DMS 273 (cell line): ENCODE measurements around the gene COX19.
A peak's percentile ranks its signal among the peaks of the same experiment; 100 is the strongest.

Experiments
- DNase-seq: peaks from one replicate; lab custom pipeline; 2025; ENCODE audit not compliant: unreplicated experiment; lab: John Stamatoyannopoulos, UW

Gene COX19

DNA sequence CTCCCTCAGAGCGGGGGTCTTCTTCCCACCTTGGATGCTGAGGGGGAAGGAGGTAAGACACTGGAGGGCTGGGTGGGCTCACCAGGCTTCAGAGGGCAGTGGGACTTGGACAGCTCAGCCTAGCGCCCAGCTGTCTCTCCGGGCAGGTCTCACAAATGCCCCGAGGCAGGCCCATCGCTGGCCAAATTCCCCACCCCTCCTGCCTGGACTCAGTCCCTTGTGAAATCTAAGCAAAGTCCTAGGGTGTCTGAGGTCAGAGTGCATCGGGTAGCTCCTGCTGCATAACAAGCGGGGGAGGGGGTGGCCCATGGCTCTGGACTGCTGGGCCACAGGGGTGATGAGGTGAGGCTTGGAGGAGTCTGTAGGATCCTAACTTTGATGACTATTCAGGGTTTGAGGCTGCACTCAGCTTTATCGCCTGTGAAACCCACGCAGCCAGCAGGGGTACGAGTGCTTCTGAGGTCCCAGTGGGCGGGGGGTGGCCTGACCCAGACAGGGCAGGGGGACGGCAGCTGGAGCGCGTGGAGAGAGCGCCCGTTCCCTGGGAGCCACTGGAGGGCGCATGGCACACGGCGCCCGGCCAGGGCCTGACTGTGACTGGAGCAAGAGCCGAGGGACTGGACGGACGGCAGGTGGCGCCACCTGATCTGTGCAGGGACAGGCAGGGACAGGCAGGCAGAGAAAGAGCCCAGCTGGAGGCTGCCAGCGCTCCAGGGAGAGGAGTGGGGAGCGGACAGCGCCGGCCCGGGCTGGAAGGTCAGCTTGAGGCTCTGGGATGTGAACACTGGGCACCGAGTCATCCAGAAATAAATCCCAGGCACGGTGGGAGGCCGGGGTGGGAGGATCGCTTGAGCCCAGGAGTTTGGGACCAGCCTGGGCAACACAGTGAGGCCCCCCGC, 17.6 kb upstream of the COX19 start:
- peak; percentile 99 for DNase-seq

DNA sequence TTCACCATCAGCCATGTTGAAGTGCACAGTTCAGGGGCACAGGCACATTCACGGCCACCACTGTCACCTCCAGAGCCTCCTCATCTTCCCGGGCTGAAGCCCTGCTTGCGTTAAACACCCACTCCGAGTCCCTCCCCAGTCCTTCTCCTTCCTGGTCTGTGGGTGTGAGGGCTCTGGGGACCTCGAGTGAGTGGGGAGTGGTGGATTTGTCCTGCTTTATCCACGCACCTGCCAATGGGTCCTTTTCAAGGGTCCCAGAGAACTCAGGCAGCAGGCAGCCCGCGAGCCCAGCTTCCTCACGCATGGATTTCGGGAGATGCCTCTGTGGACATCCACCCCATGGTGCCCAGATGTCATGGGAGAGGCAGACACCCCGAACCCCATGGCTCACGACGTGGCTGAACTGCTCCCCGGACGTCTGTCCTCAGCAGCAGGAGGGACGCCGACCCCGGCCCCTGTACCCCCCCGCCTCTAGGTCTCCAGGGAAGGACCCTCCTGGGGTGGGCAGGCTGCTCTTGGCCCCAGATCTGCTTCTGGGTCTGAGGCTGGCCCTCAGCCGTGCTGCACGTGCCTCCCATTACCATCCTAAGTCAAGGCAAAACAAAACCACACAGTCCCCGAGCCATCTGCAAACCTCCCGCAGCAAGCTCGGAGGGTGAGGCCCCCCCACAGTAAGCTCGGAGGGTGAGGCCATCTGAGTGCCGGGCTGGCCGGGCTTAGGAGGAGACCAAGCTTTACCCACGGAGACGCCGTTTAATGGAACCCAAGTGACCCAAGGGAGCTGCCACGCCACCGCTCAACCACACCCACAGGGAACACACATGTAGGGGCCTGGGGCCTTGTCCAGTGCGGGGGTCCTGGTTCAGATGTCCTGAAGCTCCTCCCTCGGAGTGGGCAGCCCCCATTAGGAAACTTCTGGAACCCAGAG, 16.6 kb upstream of the COX19 start:
- DNase-seq, result peak; percentile 60

DNA sequence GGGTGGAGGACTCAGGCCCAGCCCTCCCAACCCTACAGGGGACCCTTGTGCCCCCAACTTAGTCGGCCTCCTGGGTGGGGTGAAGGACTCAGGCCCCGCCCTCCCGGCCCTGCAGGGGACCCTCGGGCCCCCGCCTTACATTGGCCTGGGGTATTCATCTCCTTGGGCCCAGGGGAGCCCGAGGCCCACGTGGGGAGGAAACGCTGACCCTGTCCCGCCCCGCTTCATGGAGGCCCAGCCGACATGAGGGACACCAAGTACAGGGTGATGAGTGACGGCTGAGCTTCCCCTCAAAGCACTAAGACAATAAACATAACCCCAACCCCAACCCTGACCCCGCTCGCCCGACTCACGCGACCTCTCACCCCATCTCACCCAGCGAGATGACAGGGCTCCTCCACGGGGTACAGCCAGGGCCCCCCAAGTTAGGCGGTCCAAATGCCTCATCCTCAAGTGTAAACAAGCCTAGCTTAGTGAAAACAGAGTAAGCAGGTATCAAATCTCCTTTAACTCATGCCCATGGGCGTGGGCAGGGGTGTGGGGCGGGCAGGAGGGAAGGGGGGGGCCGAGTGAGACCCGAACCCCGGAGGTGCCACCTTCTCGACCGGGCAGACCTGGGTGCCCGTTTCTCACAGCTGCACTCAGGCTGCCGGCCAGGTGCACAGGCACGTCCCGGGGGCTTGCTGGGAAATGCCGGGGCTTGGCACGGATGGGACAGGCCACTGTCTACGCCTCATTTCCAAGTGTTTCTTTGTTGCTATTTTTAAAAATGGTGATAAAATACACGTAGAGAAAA, 15.8 kb upstream of the COX19 start:
- no peak for DNase-seq

DNA sequence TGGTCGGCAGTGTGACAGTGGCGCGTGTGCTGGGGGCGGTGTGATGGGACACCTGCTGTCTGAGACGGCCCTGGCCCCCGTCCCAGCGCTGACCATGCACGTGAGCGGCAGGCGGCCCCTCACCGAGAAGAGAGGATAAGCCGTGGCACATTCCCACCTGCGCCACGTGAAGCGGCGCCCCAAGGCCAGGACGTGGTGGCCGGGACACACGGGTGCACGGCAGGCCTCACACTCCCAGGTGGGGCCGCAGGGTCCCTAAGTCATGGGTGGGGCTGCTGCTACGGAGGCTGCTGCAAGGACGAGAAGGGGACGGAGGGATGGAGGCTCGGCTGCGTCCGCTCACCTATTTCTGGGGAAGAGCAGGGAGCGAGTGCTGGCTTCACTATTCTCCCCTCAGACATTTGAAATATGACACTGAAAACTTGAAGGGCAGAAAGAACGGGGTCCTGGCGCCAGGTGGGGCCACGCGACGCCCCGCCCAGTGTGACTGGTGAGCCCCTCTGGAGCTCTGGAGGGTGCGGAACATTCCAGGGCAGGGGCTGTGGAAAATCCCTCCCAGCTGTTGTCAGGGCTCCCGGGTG, 15.1 kb upstream of the COX19 start:
- DNase-seq, result no peak

DNA sequence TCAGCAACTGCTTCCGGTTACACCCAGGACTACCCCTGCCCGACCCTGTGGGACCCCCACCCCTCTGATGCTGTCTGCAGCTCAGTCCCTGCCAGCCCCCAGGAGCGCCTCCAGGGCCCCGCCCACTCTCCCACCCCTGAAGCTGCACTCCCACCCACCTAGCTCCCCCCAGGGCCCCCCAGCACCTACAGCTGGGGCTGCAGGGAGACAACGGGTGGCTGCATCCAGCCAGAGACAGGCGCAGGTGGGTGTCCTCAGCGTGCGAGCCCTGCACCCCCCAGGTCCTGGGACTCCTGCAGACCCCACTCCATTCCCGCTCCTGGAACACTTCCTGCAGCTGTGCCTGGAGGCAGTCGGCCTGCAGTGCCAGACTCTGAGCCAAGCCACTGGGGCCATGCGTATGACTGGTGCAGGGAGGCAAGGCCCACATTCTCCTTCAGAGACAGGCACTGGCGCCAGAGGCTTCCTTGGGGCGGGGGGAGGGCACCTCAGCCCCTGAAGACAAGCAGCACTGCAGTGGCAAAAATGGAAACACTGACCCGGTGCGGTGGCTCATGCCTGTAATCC, 13.7 kb upstream of the COX19 start:
- DNase-seq, result no peak

DNA sequence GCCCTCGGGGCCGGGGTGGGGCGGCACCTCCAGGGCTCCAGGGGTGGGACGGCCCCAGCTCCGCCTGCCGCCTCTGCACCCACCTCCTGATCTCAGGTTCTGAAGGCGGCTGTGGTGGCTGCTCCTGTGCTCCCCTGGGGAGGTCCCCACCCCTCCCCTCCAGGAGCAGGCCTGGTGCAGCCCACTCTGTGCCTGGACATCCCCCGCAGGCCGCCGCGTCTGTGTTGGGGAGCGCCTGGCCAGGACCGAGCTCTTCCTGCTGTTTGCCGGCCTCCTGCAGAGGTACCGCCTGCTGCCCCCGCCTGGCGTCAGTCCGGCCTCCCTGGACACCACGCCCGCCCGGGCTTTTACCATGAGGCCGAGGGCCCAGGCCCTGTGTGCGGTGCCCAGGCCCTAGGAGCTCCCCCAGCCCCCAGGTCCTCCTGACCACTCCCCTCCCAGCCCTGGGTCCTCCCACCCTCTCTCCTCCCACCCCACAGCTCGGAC, 13.1 kb upstream of the COX19 start:
- no peak for DNase-seq

DNA sequence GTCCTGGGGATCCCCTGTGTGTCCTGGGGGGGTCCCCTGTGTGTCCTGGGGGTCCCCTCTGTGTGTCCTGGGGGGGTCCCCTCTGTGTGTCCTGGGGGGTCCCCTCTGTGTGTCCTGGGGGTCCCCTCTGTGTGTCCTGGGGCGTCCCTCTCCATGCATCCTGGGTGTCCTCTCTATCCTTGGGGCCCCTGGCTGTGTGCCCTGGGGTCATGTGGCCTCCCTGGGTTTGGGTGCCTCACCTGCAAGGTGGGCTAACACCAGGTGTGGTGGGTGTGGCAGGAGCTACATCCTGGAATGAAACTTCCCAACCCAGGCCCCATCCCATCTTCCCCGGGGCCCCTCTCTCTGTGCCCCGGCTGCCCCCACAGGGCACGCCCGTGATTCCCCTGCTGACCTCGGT, 12.6 kb upstream of the COX19 start:
- no peak for DNase-seq

DNA sequence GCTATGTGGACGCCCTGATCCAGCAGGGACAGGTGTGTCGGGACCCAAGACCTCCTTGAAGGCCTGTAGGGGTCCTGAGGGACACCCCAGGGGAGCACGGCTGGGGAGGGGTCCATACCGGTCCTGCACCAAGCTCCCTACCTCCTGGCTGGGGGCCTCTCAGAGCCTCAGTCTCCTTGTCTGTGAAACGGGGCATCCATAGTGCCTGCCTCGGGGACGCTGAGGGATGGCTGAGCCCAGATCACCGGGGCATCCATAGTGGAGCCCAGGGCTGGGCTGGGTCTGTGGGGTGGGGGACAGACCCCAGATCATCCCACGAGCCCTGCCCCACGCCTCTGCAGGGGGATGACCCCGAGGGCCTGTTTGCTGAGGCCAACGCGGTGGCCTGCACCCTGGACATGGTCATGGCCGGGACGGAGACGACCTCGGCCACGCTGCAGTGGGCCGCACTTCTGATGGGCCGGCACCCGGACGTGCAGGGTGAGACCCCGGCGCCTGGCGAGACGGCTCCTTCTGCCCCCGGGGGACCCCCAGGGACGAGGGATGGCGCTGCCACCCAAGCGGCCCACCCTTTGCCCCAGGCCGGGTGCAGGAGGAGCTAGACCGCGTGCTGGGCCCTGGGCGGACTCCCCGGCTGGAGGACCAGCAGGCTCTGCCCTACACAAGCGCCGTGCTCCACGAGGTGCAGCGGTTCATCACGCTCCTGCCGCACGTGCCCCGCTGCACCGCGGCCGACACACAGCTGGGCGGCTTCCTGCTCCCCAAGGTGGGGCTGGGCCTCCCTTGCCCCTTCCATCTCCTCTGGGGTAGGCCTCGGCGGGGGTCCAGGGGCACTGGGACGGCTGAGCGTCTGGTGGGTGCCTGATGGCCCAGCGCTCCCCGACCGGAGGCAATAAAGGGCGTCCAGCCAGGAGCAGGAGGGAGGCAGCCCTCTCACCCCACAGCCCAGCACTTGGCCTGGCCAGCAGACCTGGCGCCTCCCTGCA, 11.7 kb upstream of the COX19 start:
- DNase-seq, result no peak

DNA sequence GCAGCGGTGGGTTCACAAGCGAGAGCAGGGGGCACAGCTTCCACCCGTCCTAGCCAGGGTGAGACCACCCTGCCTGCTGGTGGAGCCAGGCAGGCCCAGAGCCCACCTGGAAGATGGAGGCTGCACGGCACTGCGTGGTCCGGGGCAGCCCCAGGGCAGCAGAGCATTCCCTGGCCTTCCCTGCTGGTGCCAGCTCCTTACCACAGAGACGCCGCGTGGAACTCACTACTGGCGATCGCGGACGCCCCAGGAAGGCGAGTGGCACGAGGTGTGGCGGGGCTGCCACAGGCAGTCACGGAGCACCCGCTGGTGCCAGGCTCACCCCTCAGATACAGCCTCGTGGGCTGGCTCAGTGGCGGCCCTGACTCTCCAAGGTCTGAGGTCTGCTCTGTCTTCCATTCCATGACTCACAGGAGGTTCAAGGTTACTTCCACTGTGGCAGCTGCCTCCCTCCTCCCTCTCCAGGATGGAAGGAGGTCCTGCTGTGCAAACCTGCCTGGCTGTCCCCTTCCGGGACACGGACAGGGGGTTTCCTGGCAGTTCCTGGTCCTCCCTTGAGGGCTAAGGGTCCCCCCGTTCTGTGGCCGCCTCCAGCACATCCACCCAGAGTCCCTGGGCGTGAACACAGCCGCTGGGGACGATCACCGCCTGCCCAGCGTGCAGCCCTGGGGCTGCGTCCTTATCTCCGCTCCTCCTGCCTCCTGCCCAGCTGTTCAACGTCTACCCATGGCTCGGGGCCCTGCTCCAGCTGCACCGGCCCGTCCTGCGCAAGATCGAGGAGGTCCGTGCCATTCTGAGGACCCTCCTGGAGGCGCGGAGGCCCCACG, 10.8 kb upstream of the COX19 start:
- DNase-seq, result peak; percentile 90

DNA sequence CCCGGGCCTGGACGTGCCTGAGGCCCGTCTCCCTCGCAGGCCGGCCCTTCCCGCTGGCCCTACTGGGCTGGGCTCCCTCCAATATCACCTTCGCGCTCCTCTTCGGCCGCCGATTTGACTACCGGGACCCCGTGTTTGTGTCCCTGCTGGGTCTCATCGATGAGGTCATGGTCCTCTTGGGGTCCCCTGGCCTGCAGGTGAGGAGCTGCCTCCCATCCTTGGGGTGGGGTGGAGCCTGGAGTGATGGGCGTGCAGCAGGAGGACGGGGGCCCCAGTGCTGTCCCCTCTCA, 9.7 kb upstream of the COX19 start:
- no peak for DNase-seq

DNA sequence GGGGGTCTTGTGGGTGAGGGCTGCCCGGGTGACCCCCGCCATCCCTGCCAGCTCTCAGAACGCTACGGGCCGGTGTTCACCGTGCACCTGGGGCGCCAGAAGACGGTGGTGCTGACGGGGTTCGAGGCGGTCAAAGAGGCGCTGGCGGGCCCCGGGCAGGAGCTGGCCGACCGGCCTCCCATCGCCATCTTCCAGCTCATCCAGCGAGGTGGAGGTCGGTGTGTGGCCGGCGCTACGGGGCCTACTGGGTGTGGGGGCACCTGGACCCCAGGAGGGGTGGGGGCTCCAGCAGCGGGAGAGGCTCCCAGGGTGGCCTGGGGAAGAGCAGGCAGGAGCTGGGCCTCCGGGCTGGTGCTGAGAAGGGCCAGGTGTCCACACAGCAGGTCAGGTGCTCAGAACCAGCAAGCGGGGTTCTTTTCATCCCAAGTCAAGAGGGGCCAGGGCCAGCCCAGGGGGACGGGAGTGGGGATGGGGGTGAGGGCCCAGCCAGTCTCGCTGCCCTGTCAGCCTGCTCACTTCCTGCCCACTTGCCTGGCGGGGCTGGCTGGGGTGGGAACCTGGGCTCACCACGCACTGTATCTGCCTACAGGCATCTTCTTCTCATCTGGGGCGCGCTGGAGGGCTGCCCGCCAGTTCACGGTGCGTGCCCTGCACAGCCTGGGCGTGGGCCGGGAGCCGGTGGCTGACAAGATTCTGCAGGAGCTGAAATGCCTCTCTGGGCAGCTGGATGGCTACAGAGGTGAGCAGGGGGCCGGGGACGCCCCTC, 9.2 kb upstream of the COX19 start:
- DNase-seq, result no peak

DNA sequence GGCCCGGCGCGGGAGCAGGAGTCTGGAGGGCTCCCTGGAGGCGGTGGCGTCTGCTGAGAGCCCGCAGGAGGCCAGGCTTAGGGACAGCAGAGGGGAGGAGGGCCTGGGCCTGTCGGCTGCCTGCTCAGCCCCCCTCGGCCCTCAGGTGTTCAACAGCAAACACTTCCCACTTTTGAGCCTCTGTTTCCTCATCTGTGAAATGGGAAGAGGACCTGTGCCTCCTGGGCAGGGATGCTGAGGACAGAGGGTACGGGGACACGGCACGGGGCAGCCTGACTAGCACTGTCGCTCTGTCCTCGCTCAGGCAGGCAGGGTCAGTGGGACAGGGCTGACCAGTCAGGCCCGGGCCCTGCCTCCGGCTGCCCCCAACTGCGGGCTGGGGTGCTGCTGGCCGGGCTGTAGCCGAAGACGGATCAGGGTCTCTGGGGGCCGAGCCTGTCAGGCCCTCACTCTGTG, 8.3 kb upstream of the COX19 start:
- DNase-seq, result no peak

DNA sequence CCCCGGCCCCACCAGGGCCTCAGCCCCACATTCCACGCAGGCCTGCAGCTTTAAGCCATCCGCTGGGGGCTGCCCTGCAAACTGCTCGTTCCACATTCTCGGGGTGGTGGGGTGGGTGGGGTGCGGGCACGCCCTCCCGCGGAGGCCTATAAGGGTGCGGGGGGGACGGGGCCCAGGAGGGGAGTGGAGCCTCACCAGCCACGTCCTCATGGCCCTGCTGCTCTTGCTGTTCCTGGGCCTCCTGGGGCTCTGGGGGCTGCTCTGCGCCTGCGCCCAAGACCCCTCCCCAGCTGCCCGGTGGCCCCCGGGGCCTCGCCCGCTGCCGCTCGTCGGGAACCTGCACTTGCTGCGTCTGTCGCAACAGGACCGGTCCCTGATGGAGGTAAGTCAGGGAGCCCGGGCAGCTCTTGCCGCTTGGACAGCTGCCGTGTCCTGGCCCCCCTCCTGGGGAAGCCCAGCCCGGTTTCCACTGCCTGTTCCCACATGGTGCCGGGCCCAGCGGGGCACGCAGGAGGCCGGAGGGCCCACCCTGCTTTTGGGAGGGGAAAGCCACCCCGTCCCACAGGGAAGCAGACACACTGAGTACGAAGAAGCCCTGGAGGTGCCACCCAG, 7.8 kb upstream of the COX19 start, which contains the start of gene CYP2W1:
Gene CYP2W1, plus strand, starts transcription at position 178 of the 612 bp plus-strand sequence. Its CDS starts 31 bp downstream, at position 209.
- DNase-seq, result peak; percentile 89

DNA sequence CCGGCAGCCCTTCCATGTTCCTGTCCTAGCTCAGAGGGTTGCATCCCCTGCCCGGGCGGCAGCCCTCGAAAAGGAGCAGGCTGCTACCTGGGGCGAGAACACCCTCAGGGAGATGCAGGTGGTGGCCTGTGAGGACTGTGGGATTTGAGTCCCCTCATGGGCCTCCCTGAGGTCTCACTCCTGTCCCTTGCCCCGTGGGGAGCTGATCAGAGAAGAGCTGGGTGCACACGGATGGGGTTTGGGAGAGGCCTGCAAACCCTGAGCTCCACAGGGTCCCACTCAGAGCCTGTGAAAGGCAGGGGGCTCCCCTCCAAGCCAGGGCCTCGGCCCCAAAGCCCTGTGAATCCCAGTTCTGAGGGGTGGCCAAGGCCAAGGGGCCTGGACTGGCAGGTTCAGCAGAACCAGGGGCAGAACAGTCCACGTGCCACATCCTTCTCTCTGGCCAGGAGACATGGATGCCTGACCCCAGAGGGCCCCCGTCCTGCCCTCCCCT, 7.2 kb upstream of the COX19 start:
- DNase-seq, result no peak

DNA sequence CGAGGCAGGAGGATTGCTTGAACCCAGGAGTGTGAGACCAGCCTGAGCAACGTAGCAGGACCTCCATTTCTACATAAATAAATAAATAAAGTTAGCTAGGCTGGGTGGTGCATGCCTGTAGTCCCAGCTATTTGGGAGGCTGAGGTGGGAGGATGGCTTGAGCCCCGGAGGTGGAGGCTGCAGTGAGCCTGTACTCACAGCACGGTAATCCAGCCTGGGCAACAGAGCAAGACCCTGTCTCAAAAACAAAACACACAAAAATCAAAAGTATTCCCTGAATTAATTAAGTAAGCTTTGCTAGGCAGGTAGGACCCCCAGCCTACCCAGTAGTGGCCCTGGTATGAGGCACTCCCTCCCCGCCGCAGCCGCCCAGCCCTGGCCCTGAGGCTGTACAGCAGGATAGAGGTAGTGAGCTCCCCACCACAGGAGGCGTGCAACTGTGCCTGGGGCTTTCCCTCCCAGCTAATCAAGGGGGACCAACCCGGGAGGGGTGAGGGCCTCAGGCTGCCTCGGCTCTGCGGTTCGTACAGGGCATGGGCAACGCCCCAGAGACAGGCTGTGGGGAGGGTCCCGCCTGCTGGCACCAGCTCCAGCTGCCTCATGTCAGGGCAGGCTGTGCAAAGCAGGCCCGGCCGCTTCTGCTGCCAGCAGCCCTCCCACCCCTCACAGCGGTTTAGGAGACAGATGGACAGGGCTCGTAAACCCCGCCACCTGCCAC, 6.6 kb upstream of the COX19 start:
- peak; percentile 99 for DNase-seq

DNA sequence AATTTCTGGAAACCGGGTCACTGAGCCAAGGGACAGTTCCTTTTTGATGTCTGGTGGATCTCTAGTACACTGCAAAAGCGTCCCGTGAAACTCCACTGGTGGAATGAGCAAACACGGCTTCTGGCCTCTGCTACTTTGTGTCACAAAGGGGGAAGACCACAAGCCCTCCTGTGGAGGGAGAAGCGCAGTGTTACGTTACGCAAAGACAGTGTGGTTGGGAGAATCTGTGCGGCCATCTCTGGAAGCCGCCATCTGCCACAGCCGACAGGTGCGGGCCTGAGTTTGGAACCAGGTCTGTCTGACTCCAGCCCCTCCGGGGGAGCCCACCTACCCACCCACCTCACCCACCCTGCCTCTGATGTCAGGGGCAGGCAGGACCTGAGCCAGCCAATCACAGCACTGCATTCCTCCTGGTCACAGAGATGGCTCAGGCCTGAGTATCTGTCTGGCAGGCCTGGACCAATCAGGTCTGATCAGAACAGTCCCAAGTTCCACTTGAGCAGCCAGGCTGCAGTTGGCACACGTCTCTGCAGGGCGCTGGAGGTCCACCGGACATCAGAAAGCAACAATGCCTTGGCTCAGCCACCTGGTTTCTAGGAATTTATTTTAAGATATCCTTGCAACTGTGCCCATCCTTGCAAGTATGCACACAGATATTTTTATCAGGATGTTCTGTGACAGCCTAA, 4.7 kb upstream of the COX19 start:
- peak; percentile 68 for DNase-seq
